GM12878 (cell line): Measurements from ENCODE around the gene VAX1.

ENCODE experiments used
- CEBPB ChIP-seq, 2 experiments: fragments of 150-350 bp in 1 of 2; IDR thresholded peaks; 2 replicates each; pipeline ENCODE4 v1.6.1; 2012 to 2014; ENCODE audit warnings: low read depth in 2 of 2, low read length in 2 of 2, borderline replicate concordance in 1 of 2, inconsistent platforms in 1 of 2
- CTCF ChIP-seq, 3 experiments: IDR thresholded peaks in 2 of 3; conservative IDR thresholded peaks in 1 of 3; 2 replicates each; pipeline ENCODE4 v1.5.1; 2011; ENCODE audit warnings: low read depth in 3 of 3, low read length in 3 of 3, mild to moderate bottlenecking in 3 of 3, control low read depth in 2 of 3, moderate library complexity in 2 of 3, inconsistent platforms in 1 of 3, mixed read lengths in 1 of 3; ENCODE audit not compliant: control insufficient read depth in 2 of 3, insufficient read depth in 1 of 3; ENCODE audit errors: extremely low read depth in 1 of 3
- CUX1 ChIP-seq: IDR thresholded peaks from 2 replicates; pipeline ENCODE4 v1.6.1; 2012; ENCODE audit warnings: improper control_type of control experiment, low read depth, low read length; ENCODE audit not compliant: insufficient replicate concordance
- EP300 ChIP-seq, 2 experiments: fragments of 150-350 bp in 1 of 2; IDR thresholded peaks; 2 replicates each; pipeline ENCODE4 v1.6.1; 2011 to 2012; ENCODE audit warnings: low read depth in 2 of 2, low read length in 2 of 2, borderline replicate concordance in 1 of 2, improper control_type of control experiment in 1 of 2, inconsistent platforms in 1 of 2; ENCODE audit not compliant: control insufficient read depth in 1 of 2
- FOS ChIP-seq: IDR thresholded peaks from 3 replicates; pipeline ENCODE4 v1.6.1; 2011; ENCODE audit warnings: borderline replicate concordance; ENCODE audit not compliant: insufficient read length; ENCODE audit errors: extremely low read depth
- MAX ChIP-seq: IDR thresholded peaks from 2 replicates; pipeline ENCODE4 v1.6.1; 2012; ENCODE audit warnings: low read depth, low read length, improper control_type of control experiment
- NFXL1 ChIP-seq: fragments of 450-650 bp; IDR thresholded peaks from 2 replicates; pipeline ENCODE4 v1.6.1; 2017; ENCODE audit warnings: antibody characterized with exemption, mild to moderate bottlenecking, borderline replicate concordance
- POLR2A ChIP-seq: IDR thresholded peaks from 2 replicates; pipeline ENCODE4 v1.6.1; 2011; ENCODE audit warnings: low read depth, mild to moderate bottlenecking, low read length
- USF1 ChIP-seq: IDR thresholded peaks from 2 replicates; pipeline ENCODE4 v1.6.1; 2011; ENCODE audit warnings: borderline replicate concordance, low read depth, mild to moderate bottlenecking, moderate library complexity, mixed read lengths, low read length; ENCODE audit not compliant: insufficient read depth; ENCODE audit errors: extremely low read length
- ZNF384 ChIP-seq: IDR thresholded peaks from 2 replicates; pipeline ENCODE4 v1.6.1; 2012; ENCODE audit warnings: low read depth, mild to moderate bottlenecking, low read length, improper control_type of control experiment, borderline replicate concordance

GRCh38 chr10:117137031-117137910, 799 bp downstream of the VAX1 start:
- TF ChIP-seq CEBPB (IDR thresholded peaks at IDR 0.05; ENCODE audit: borderline replicate concordance in 1 of 2, low read depth in 2 of 2, low read length in 2 of 2) = no peak
- no peak for TF ChIP-seq CTCF (IDR thresholded peaks at IDR 0.05 in 2 of 3, conservative IDR thresholded peaks at IDR 0.05 in 1 of 3; ENCODE audit: control insufficient read depth in 2 of 3, extremely low read depth in 1 of 3, insufficient read depth in 1 of 3, low read depth in 3 of 3, low read length in 3 of 3)
- no peak for TF ChIP-seq NFXL1
- no peak for TF ChIP-seq ZNF384
- no peak for TF ChIP-seq MAX
- no peak for TF ChIP-seq FOS
- TF ChIP-seq EP300 (IDR thresholded peaks at IDR 0.05; ENCODE audit: borderline replicate concordance in 1 of 2, control insufficient read depth in 1 of 2, low read depth in 2 of 2, low read length in 2 of 2) = no peak
- TF ChIP-seq POLR2A = no peak
- no peak for TF ChIP-seq USF1
- no peak for TF ChIP-seq CUX1
